H1 (cell line): Measurements from ENCODE around the gene CDK12. TPM values are rescaled to one million over a fixed set of nuclear protein-coding genes. Genes with fewer than 3 reads are reported as not detected.

ENCODE experiments used
- HDAC2 ChIP-seq, 2 experiments: fragments of 300-600 bp in 1 of 2; sonication (generic) in 1 of 2; IDR thresholded peaks; 2 replicates each; pipeline ENCODE4 v1.6.1; 2011 to 2012; ENCODE audit warnings: low read depth in 2 of 2, low read length in 2 of 2, mild to moderate bottlenecking in 2 of 2, moderate library complexity in 2 of 2, borderline replicate concordance in 1 of 2, inconsistent platforms in 1 of 2
- JUN ChIP-seq: IDR thresholded peaks from 2 replicates; pipeline ENCODE4 v1.6.1; 2011; ENCODE audit warnings: low read depth, mild to moderate bottlenecking, improper control_type of control experiment, low read length
- POLR2AphosphoS5 ChIP-seq: IDR thresholded peaks from 2 replicates; pipeline ENCODE4 v1.6.1; 2011; ENCODE audit warnings: low read depth, low read length
- RAD21 ChIP-seq, 2 experiments: IDR thresholded peaks in 1 of 2; conservative IDR thresholded peaks in 1 of 2; 2 replicates each; pipeline ENCODE4 v1.6.1; 2011; ENCODE audit warnings: low read depth in 2 of 2, low read length in 2 of 2, improper control_type of control experiment in 1 of 2, inconsistent platforms in 1 of 2, mild to moderate bottlenecking in 1 of 2, moderate library complexity in 1 of 2
- SRF ChIP-seq: IDR thresholded peaks from 2 replicates; pipeline ENCODE4 v1.6.1; 2011; ENCODE audit warnings: mild to moderate bottlenecking, low read depth, low read length, moderate library complexity
- polyA plus RNA-seq, 7 experiments: library from polyadenylated mRNA; depleted of rRNA in 3 of 7; stranded (reverse) in 5 of 7; unstranded in 2 of 7; fragments of >200 nt in 5 of 7; fragments of 200-250 nt in 2 of 7; gene quantifications; 1 replicate in 5 of 7; 2 replicates in 1 of 7; 4 replicates in 1 of 7; pipeline versions ENCODE4 v1.2.1 to v1.2.3, GENCODE V29; 2011 to 2013; ENCODE audit warnings: missing spikeins in 2 of 7, mixed read lengths in 2 of 7
- total RNA-seq: library from RNA; stranded (reverse); fragmentation: NEBNext Ultra II Directional; extraction: Animal tissue kit (Norgen Biotek cat#: 25700); gene quantifications from 2 replicates; pipeline ENCODE4 v1.2.1, GENCODE V29; 2021

The CDK12 gene
- total and polyA plus RNA-seq, 2 of the 8 experiments (the other 6 are each of a cell fraction or from before 2014, with no cell fraction given): 14.8 to 70.3 TPM

- TF ChIP-seq HDAC2 (IDR thresholded peaks at IDR 0.05; ENCODE audit: borderline replicate concordance in 1 of 2, low read depth in 2 of 2, low read length in 2 of 2) (no peak), SRF (no peak), POLR2AphosphoS5 (no peak), RAD21 (IDR thresholded peaks at IDR 0.05 in 1 of 2, conservative IDR thresholded peaks at IDR 0.05 in 1 of 2; ENCODE audit: low read depth in 2 of 2, low read length in 2 of 2) (no peak), JUN (no peak)
- TF ChIP-seq, all 59 proteins: peak for 10
Observed at GRCh38 chr17:39573447-39574298, 112.4 kb downstream of the CDK12 start (continued).
